GM19043 (cell line): ENCODE data around the gene ALDH2.
"Not testable (repeated sequence)": the region's sequence is repeated elsewhere in the genome, so short reads cannot be mapped to it uniquely, and the experiment has no call there.

Source experiments
- ATAC-seq: cut with Tn5 transposase; IDR thresholded peaks from one replicate; pipeline ENCODE4 v1.9.1; 2021; ENCODE audit warnings: low read depth; ENCODE audit not compliant: unreplicated experiment

The ALDH2 gene

GRCh38 chr12:111784953-111785352 lies 18.2 kb downstream of the ALDH2 start:
- ATAC-seq, result no peak

- no peak for ATAC-seq
Observed at GRCh38 chr12:111785651-111786050, 18.9 kb downstream of the ALDH2 start.

GRCh38 chr12:111788178-111788654 lies 21.5 kb downstream of the ALDH2 start:
- no peak for ATAC-seq

GRCh38 chr12:111789779-111790178 lies 23.0 kb downstream of the ALDH2 start:
- ATAC-seq, result no peak

- ATAC-seq, result no peak
Observed at GRCh38 chr12:111791507-111791906, 24.8 kb downstream of the ALDH2 start.

GRCh38 chr12:111792155-111792855 lies 25.6 kb downstream of the ALDH2 start:
- no peak for ATAC-seq

GRCh38 chr12:111792856-111793235 lies 26.1 kb downstream of the ALDH2 start:
- ATAC-seq, result no peak

GRCh38 chr12:111798182-111798581 lies 31.4 kb downstream of the ALDH2 start:
- ATAC-seq, result no peak

GRCh38 chr12:111799758-111800157 lies 33.0 kb downstream of the ALDH2 start:
- no peak for ATAC-seq

- no peak for ATAC-seq
Observed at GRCh38 chr12:111803038-111803626, 36.4 kb downstream of the ALDH2 start.

- no peak for ATAC-seq
Observed at GRCh38 chr12:111803851-111804250, 37.1 kb downstream of the ALDH2 start.

- ATAC-seq, result no peak
Observed at GRCh38 chr12:111806304-111806703, 39.6 kb downstream of the ALDH2 start.

- ATAC-seq, result no peak
Observed at GRCh38 chr12:111807232-111807631, 40.5 kb downstream of the ALDH2 start.

GRCh38 chr12:111812881-111813741 lies 46.4 kb downstream of the ALDH2 start:
- ATAC-seq, result peak; percentile 59

- no peak for ATAC-seq
Observed at GRCh38 chr12:111816065-111816615, 49.4 kb downstream of the ALDH2 start.

GRCh38 chr12:111816898-111817297 lies 50.2 kb downstream of the ALDH2 start:
- not testable (repeated sequence) for ATAC-seq

- ATAC-seq, result no peak
Observed at GRCh38 chr12:111818340-111818739, 51.6 kb downstream of the ALDH2 start.

GRCh38 chr12:111819191-111820158 lies 52.7 kb downstream of the ALDH2 start:
- ATAC-seq, result no peak

GRCh38 chr12:111820828-111821227 lies 54.1 kb downstream of the ALDH2 start:
- not testable (repeated sequence) for ATAC-seq

- ATAC-seq, result no peak
Observed at GRCh38 chr12:111822886-111823285, 56.2 kb downstream of the ALDH2 start.
